ENCODE measurements around the gene ERC1.

DNA sequence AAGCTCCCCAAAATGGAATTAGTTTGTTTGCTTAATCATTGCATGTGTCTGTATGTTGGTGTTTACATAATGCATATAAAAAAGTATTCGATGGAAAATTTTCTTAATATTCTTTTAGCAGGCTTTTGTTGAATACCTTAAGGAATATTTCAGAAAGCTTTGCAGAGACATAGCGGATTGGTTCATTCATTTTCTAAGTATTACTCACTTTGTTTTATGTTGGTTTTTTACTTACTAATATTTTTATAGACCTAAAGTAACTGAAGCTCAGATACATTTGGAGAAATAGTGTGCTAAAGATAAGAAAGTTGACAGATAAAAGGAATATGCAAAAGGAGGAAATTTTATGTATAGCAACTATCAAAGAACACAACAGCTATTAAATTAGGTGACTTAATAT, 191.0 kb downstream of the ERC1 start:
- TF ChIP-seq POLR2AphosphoS5 (IDR thresholded peaks at IDR 0.05; ENCODE audit: insufficient read depth in 1 of 2, low read depth in 1 of 2): no peak
- no peak for TF ChIP-seq CTCF (IDR thresholded peaks at IDR 0.05)
- TF ChIP-seq POLR2A (IDR thresholded peaks at IDR 0.05): no peak

Data from vagina (tissue), 2 donors.